Heart left ventricle (tissue), 16 donors: ENCODE measurements around the gene COL28A1. TPM values are rescaled to one million over a fixed set of nuclear protein-coding genes. Genes with fewer than 3 reads are reported as not detected.

Experiments used
- ATAC-seq, 4 donors: fragments of 200-7000 bp; cut with Tn5 transposase; one replicate each; pipeline ENCODE4 v1.9.1; 2020 to 2022; ENCODE audit warnings: moderate library complexity in 4 of 4, mild to moderate bottlenecking in 3 of 4, moderate number of reproducible peaks in 1 of 4
- DNase-seq, 5 donors: peaks; one replicate each; pipeline ENCODE4 v3.0.0-alpha.2; 2020
- H3K27ac ChIP-seq, 12 donors: fragments of 200-600 bp; sonication (generic) in 4 of 12; one replicate each; pipeline versions ENCODE4 v1.5.0 to v1.8.0; 2016 to 2022; ENCODE audit warnings: mild to moderate bottlenecking in 2 of 12
- H3K27me3 ChIP-seq, 9 donors: fragments of 200-600 bp; sonication (generic) in 2 of 9; one replicate each; pipeline versions ENCODE4 v1.5.1 to v1.8.0; 2016 to 2022; ENCODE audit warnings: mild to moderate bottlenecking in 3 of 9
- H3K36me3 ChIP-seq, 9 donors: fragments of 200-600 bp; sonication (generic) in 2 of 9; one replicate each; pipeline versions ENCODE4 v1.5.0 to v1.8.0; 2018 to 2022; ENCODE audit warnings: mild to moderate bottlenecking in 2 of 9
- H3K4me1 ChIP-seq, 12 donors: fragments of 200-600 bp; sonication (generic) in 4 of 12; one replicate each; pipeline versions ENCODE4 v1.5.0 to v1.8.0; 2016 to 2022; ENCODE audit warnings: mild to moderate bottlenecking in 3 of 12
- H3K4me3 ChIP-seq, 12 donors: fragments of 200-600 bp; sonication (generic) in 4 of 12; one replicate each; pipeline versions ENCODE4 v1.5.0 to v1.8.0; 2017 to 2022; ENCODE audit warnings: mild to moderate bottlenecking in 9 of 12, moderate library complexity in 4 of 12
- H3K9me3 ChIP-seq, 12 donors: fragments of 200-600 bp; sonication (generic) in 4 of 12; one replicate each; pipeline versions ENCODE4 v1.5.0 to v1.8.0; 2016 to 2022; ENCODE audit warnings: mild to moderate bottlenecking in 1 of 12
- POLR2A ChIP-seq, 2 donors: fragments of 450-650 bp; IDR thresholded peaks; one replicate each; pipeline ENCODE4 v1.6.1; 2017; ENCODE audit warnings: antibody characterized with exemption in 2 of 2, mild to moderate bottlenecking in 2 of 2, moderate library complexity in 2 of 2
- WGBS, 4 donors: extraction: QIAGEN DNeasy Blood & Tissue Kit in 2 of 4; methylation state at CpG; one replicate each; pipeline versions ENCODE4 v1.1.5 to v1.1.7; 2013 to 2018; 5-methylcytosine and 5-hydroxymethylcytosine counted together
- intact Hi-C, 10 donors: fragments of 100-400 bp; cut with DNase I; formaldehyde crosslinking; loops; one replicate each; pipeline versions ENCODE4 v1.11.1 to v1.14.2; 2022
- polyA plus RNA-seq, 2 donors: library from polyadenylated mRNA; stranded (reverse); fragments of 200-250 nt; gene quantifications; one replicate each; pipeline ENCODE4 v1.2.3, GENCODE V29; 2013
- total RNA-seq, 9 donors: library from RNA; depleted of rRNA in 2 of 9; stranded (reverse); fragments of >200 nt in 2 of 9; fragmentation: NEBNext Ultra II Directional in 3 of 9; extraction: Animal tissue kit (Norgen Biotek cat#: 25700) in 3 of 9; gene quantifications; one replicate each; pipeline versions ENCODE4 v1.1.0 to v1.2.4, GENCODE V29; 2016 to 2023
- TF ChIP-seq, protein P1 (sequence below), 12 donors: fragments of 200-600 bp; sonication (generic) in 4 of 12; IDR thresholded peaks; one replicate each; pipeline versions ENCODE4 v1.5.0 to v1.8.0; 2018 to 2022; ENCODE audit warnings: antibody characterized with exemption in 12 of 12, mild to moderate bottlenecking in 5 of 12
- donor health status: ischemic (EF 13 %, LVEDD 7.1; RV severe dilation, severe dysfunction).
- donor health status: healthy with polysubstance abuse.
- donor health status: DM: no; HTN: yes; CAD: no.
- donor health status: DM: no; HTN: no; CAD: no.
- donor health status: ischemic (EF 25% LVEDD 6.9; RV normal size, moderate dysfunction).
- donor health status: ischemic (EF 25% LVEDD 5.7; RV mildly dilated, moderate dysfunction).
- donor health status: healthy.
- donor health status: DM: yes; HTN: yes; CAD: no.
- donor health status: ischemic (EF 35%, LVEDD 5.7; RV mildly dilated, moderate dysfunction).
- donor health status: nonischemic (EF 11% LVEDD 7.7; RV severe dilation, severe dysfunction).
- donor health status: DM: yes; HTN: yes; CAD: no.
- donor health status: PGD.
- donor health status: ischemic (EF 29% LVEDD 5.4; RV normal size, mild dysfunction).
- donor health status: nonischemic (EF 23%, LVEDD 6.1; RV moderate dilation, normal function).

COL28A1 gene
- total and polyA plus RNA-seq, 11 donors: 0.28 to 4.4 (median 1.2) TPM

DNA sequence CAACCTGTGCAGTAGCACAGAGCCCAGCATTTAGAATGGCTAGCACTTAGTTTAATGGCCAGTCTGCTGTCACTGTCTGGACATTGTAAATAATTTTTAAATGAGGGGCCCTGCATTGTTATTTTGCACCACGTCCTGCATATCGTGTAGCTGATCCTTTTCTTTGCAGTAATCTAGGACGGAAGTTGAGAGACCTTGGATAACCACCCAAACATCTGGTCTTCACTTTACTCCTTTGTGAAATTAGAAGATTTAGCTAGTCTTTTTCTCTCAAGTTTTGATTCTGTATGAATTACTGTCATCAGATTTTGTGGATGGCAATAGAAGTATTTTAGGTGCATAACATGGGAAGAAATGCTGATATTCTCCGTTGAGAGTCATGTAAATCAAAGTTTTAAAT lies 32.9 kb upstream of the COL28A1 start:
- 81 to 85% (median 84%) methylated on average over 4 of the region's 4 CpGs for WGBS, 4 donors
- H3K27ac ChIP-seq: peak overlapping the region in 1 of 12 donors; percentile 94
- peaks cover 0 to 50% (median 19%) of the 10 kb centered on the region in 12 donors for H3K4me1 ChIP-seq
- H3K27me3 ChIP-seq: no peaks in the 10 kb centered on the region
- no peak for DNase-seq
- no peak for TF ChIP-seq POLR2A (IDR thresholded peaks at IDR 0.05)
- TF ChIP-seq, protein P1, sequence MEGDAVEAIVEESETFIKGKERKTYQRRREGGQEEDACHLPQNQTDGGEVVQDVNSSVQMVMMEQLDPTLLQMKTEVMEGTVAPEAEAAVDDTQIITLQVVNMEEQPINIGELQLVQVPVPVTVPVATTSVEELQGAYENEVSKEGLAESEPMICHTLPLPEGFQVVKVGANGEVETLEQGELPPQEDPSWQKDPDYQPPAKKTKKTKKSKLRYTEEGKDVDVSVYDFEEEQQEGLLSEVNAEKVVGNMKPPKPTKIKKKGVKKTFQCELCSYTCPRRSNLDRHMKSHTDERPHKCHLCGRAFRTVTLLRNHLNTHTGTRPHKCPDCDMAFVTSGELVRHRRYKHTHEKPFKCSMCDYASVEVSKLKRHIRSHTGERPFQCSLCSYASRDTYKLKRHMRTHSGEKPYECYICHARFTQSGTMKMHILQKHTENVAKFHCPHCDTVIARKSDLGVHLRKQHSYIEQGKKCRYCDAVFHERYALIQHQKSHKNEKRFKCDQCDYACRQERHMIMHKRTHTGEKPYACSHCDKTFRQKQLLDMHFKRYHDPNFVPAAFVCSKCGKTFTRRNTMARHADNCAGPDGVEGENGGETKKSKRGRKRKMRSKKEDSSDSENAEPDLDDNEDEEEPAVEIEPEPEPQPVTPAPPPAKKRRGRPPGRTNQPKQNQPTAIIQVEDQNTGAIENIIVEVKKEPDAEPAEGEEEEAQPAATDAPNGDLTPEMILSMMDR (IDR thresholded peaks at IDR 0.05): no peak
- no peak for ATAC-seq
- no peaks in the 10 kb centered on the region for H3K9me3 ChIP-seq
- H3K4me3 ChIP-seq: peak overlapping the region in 6 of 12 donors; percentile 3 to 97 (median 85)
- peaks cover 0 to 15% (median 2%) of the 10 kb centered on the region in 9 donors for H3K36me3 ChIP-seq
- intact Hi-C loops: loop anchor here in 5 of 10 donors (10.0 kb wide), 3 partner anchors 66 to 396 kb away; partner anchors contain the start of genes C1GALT1 (in 3 of the 5) and GLCCI1 (in 1 of the 5)

DNA sequence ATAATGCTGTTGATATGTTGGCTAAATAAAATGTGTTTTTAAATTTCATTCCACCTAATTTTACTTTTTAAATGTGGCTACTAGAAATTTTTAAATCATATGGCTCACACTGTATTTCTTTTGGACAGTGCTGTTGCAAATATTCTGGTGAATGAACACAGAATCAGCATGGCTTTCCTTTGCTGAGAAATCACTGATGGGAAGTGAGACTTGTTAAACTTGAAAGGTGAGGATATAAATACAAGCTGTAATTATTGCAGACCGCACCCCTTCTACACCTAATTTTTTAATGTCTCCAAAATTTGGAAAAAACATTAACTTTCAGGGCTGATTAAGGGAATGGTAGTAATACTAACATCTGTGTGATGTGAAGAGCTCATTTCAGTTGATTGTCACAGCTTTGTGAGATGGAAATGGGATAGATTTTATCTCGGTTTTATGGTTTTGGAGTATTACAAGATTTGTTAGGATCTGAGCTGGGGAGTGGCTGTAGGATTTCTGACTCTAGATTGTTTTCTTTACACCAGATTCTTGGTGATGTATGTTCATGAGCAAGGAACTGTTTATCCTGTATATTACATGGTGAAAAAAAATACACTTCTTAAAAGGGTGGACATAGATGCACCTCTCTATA lies 32.3 kb upstream of the COL28A1 start:
- Histone ChIP-seq H3K27ac (peak overlapping the region in 3 of 12 donors; percentile 94 to 97 (median 95)), H3K36me3 (peaks cover 0 to 9% (median 0%) of the 10 kb centered on the region in 9 donors), H3K27me3 (no peaks in the 10 kb centered on the region), H3K9me3 (no peaks in the 10 kb centered on the region), H3K4me1 (peaks cover 0 to 49% (median 19%) of the 10 kb centered on the region in 12 donors), H3K4me3 (peak overlapping the region; percentile 72 to 97 (median 86))
- TF ChIP-seq, protein P1 (IDR thresholded peaks at IDR 0.05): no peak
- no peak for TF ChIP-seq POLR2A (IDR thresholded peaks at IDR 0.05)
- intact Hi-C loops: loop anchor here in 5 of 10 donors (10.0 kb wide), 3 partner anchors 67 to 397 kb away; partner anchors contain the start of genes C1GALT1 (in 3 of the 5) and GLCCI1 (in 1 of the 5)
- ATAC-seq (no peak), DNase-seq (no peak)
- WGBS, 4 donors: 73 to 84% (median 78%) methylated on average over 2 of the region's 2 CpGs

DNA sequence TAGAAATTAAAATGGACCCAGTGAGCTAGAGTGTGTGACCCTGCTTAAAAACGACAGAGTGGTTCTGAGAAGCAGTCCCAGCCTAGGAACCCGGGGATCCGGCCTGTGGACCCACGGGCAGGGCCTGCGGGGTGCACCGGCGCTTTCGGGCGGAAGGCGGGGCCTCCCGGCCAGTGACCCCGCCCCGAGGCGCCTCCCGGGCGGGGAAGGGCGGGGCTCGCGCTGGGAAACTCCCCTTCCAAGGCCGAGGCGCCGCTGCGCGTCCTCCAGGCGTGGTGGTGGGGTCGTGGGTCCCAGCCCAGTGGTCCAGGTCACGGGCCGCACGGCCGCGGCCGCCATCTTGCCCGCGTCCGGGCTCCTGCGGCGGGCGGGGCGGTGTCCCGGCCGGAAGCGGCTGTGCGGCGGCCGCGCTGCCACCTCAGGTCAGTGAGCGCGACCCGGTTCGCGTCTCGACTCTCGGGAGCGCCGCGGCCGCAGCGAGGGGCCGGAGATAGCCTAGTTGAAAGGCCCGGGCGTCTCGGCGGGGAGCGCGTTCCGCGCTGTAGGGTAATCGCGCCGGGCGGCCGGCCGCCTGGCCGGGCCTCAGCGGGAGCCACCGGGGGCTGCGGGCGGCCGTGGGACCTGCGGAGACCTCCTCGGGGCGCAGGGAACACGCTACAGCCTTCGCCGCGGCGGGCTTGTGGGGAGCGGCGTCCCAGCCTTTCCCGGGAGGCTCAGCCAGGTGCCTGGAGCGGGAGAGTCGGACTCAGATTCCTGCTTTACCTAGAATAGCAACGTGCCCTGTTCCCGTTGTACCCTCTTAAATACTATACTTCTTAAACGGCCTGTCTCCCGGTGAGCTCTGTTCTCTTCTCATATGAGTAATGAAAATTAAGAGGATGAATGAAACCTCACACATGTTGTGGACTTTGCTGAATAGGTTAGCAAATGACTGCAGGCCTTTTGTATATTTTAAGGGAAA lies 31.3 kb upstream of the COL28A1 start, which contains the start of gene MIOS:
TSS of gene MIOS (plus strand) at position 234 of the 961 bp plus-strand sequence. CDS start 5,592 bp downstream, outside the sequence.
- peak within 1 kb of the TSS; percentile 82 to 97 (median 93) for H3K27ac ChIP-seq
- intact Hi-C loops: loop anchor here in 5 of 10 donors (10.0 kb wide), 3 partner anchors 68 to 398 kb away; partner anchors contain the start of genes C1GALT1 (in 3 of the 5) and GLCCI1 (in 1 of the 5)
- peaks cover 0 to 45% (median 19%) of the 10 kb centered on the region in 12 donors for H3K4me1 ChIP-seq
- H3K4me3 ChIP-seq: peak within 1 kb of the TSS; percentile 72 to 97 (median 86)
- H3K36me3 ChIP-seq: no peaks in the 10 kb centered on the region
- peak; percentile 21 to 85 for TF ChIP-seq POLR2A (IDR thresholded peaks at IDR 0.05)
- TF ChIP-seq, protein P1 (IDR thresholded peaks at IDR 0.05): peak in 1 of 12 donors; percentile 8
- DNase-seq: peak; percentile 90 to 95 (median 93)
- 0 to 1% (median 0%) methylated on average over 41 to 96 of the region's 96 CpGs for WGBS, 4 donors
- no peaks in the 10 kb centered on the region for H3K9me3 ChIP-seq
- ATAC-seq: peak; percentile 95 to 99 (median 98)
- H3K27me3 ChIP-seq: no peaks in the 10 kb centered on the region
